ENCODE results near the gene MS4A1. TPM values are rescaled to one million over a fixed set of nuclear protein-coding genes. Genes with fewer than 3 reads are reported as not detected.
"Not testable (repeated sequence)": the region's sequence is repeated elsewhere in the genome, so short reads cannot be mapped to it uniquely, and the experiment has no call there.

MS4A1 gene
- total RNA-seq, 1 donor from 2014 or later, result not detected

GRCh38 chr11:60433401-60433800 is 22.2 kb upstream of the MS4A1 start:
- FAIRE-seq (no peak), DNase-seq (ENCODE audit: low read depth) (no peak)
- Histone ChIP-seq H3K36me3 (ENCODE audit: control insufficient read depth, insufficient read depth, low read length) (no peaks in the 10 kb centered on the region), H3K4me3 (ENCODE audit: low read depth, low read length) (no peak overlapping the region), H3K27me3 (ENCODE audit: control insufficient read depth, insufficient read depth, low read length) (no peaks in the 10 kb centered on the region)
- TF ChIP-seq, protein P1, sequence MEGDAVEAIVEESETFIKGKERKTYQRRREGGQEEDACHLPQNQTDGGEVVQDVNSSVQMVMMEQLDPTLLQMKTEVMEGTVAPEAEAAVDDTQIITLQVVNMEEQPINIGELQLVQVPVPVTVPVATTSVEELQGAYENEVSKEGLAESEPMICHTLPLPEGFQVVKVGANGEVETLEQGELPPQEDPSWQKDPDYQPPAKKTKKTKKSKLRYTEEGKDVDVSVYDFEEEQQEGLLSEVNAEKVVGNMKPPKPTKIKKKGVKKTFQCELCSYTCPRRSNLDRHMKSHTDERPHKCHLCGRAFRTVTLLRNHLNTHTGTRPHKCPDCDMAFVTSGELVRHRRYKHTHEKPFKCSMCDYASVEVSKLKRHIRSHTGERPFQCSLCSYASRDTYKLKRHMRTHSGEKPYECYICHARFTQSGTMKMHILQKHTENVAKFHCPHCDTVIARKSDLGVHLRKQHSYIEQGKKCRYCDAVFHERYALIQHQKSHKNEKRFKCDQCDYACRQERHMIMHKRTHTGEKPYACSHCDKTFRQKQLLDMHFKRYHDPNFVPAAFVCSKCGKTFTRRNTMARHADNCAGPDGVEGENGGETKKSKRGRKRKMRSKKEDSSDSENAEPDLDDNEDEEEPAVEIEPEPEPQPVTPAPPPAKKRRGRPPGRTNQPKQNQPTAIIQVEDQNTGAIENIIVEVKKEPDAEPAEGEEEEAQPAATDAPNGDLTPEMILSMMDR (IDR thresholded peaks at IDR 0.05; ENCODE audit: insufficient read depth, low read length, severe bottlenecking), result no peak

DNA sequence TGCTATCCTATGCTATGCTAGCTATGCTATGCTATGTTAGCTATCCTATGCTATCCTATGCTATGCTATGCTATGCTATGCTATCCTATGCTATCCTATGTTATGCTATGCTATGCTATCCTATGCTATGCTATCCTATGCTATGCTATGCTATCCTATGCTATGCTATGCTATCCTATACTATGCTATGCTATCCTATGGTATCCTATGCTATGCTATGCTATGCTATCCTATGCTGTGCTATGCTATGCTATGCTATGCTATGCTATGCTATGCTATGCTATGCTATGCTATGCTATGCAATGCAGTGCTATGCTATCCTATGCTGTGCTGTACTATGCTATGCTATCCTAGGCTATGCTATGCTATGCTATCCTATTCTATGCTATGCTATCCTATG is 8.6 kb upstream of the MS4A1 start:
- Histone ChIP-seq H3K27me3 (ENCODE audit: control insufficient read depth, insufficient read depth, low read length) (no peaks in the 10 kb centered on the region), H3K4me3 (ENCODE audit: low read depth, low read length) (no peak overlapping the region), H3K36me3 (ENCODE audit: control insufficient read depth, insufficient read depth, low read length) (no peaks in the 10 kb centered on the region)
- DNase-seq (ENCODE audit: low read depth), result no peak
- TF ChIP-seq, protein P1 (IDR thresholded peaks at IDR 0.05; ENCODE audit: insufficient read depth, low read length, severe bottlenecking), result no peak
- no peak for FAIRE-seq

GRCh38 chr11:60447846-60448245 is 7.8 kb upstream of the MS4A1 start:
- no peak for FAIRE-seq

DNA sequence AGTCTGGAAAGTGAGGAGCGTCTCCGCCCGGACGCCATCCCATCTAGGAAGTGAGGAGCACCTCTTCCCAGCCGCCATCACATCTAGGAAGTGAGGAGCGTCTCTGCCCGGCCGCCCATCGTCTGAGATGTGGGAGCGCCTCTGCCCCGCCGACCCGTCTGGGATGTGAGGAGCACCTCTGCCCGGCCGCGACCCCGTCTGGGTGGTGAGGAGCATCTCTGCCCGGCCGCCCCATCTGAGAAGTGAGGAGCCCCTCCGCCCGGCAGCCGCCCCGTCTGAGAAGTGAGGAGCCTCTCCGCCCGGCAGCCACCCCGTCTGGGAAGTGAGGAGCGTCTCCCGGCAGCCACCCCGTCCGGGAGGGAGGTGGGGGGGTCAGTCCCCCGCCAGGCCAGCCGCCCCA is 4.5 kb upstream of the MS4A1 start:
- not testable (repeated sequence) for H3K36me3 ChIP-seq (ENCODE audit: control insufficient read depth, insufficient read depth, low read length); H3K4me3 ChIP-seq (ENCODE audit: low read depth, low read length); DNase-seq (ENCODE audit: low read depth); H3K27me3 ChIP-seq (ENCODE audit: control insufficient read depth, insufficient read depth, low read length); FAIRE-seq

More at GRCh38 chr11:60447846-60448245, 7.8 kb upstream of the MS4A1 start:
- no peaks in the 10 kb centered on the region for H3K36me3 ChIP-seq (ENCODE audit: control insufficient read depth, insufficient read depth, low read length)
- DNase-seq (ENCODE audit: low read depth), result no peak
- TF ChIP-seq, protein P1 (IDR thresholded peaks at IDR 0.05; ENCODE audit: insufficient read depth, low read length, severe bottlenecking), result no peak
- H3K27me3 ChIP-seq (ENCODE audit: control insufficient read depth, insufficient read depth, low read length), result no peaks in the 10 kb centered on the region
- H3K4me3 ChIP-seq (ENCODE audit: low read depth, low read length), result no peak overlapping the region

- FAIRE-seq, result peak; percentile 28
- H3K4me3 ChIP-seq (ENCODE audit: low read depth, low read length), result no peak overlapping the region
- no peak for DNase-seq (ENCODE audit: low read depth)
- no peaks in the 10 kb centered on the region for H3K36me3 ChIP-seq (ENCODE audit: control insufficient read depth, insufficient read depth, low read length)
- TF ChIP-seq, protein P1 (IDR thresholded peaks at IDR 0.05; ENCODE audit: insufficient read depth, low read length, severe bottlenecking), result no peak
- H3K27me3 ChIP-seq (ENCODE audit: control insufficient read depth, insufficient read depth, low read length), result no peaks in the 10 kb centered on the region
These were observed 1.4 kb upstream of the MS4A1 start for GRCh38 chr11:60454212-60454611.

DNA sequence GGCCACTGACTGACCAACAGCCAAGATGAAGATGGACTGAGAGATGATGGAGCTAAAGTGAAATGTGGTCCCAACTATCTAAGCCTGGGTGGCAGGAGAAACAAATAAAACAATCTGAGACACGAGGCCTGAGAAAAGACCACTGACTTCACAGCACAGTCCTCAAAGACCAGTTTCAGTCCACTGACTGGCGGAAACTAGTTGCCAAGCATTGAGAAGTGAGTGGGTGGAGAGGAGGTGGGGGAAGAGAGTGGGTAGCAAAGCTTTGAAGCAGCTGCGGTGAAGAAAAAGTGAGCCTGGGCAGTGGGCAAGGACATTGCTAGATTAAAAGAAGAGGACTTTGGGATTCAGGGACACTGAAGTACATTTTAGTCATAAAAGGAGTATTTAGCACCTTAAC is 1.9 kb downstream of the MS4A1 start:
- Histone ChIP-seq H3K36me3 (ENCODE audit: control insufficient read depth, insufficient read depth, low read length) (no peaks in the 10 kb centered on the region), H3K4me3 (ENCODE audit: low read depth, low read length) (no peak overlapping the region), H3K27me3 (ENCODE audit: control insufficient read depth, insufficient read depth, low read length) (no peaks in the 10 kb centered on the region)
- DNase-seq (ENCODE audit: low read depth) (no peak), FAIRE-seq (no peak)
- TF ChIP-seq, protein P1 (IDR thresholded peaks at IDR 0.05; ENCODE audit: insufficient read depth, low read length, severe bottlenecking), result no peak
